HCT116 (cell line): ENCODE data around the gene FGFR3. TPM values are rescaled to one million over a fixed set of nuclear protein-coding genes. Genes with fewer than 3 reads are reported as not detected.

Experiments used
- ATAC-seq: fragments of 200-7000 bp; cut with Tn5 transposase; 2 replicates; pipeline ENCODE4 v1.9.1; 2020; ENCODE audit warnings: mild to moderate bottlenecking, moderate library complexity
- BruUV-seq: library from RNA; stranded (reverse); fragments of 400-500 nt; replicated peaks from 2 replicates; lab custom pipeline; 2021; lab: Mats Ljungman, UMichigan
- CTCF ChIA-PET: fragments of 300-600 bp; sonication (Branson Sonifier 250); formaldehyde crosslinking; loops from one replicate; lab custom pipeline; 2021; ENCODE audit warnings: antibody characterized with exemption; lab: Charles Lee
- POLR2A ChIA-PET: fragments of 300-600, 350-600 bp; sonication (Branson Sonifier 250); formaldehyde crosslinking; loops from one replicate; lab custom pipeline; 2021; ENCODE audit warnings: antibody characterized with exemption; lab: Charles Lee
- RAD21 ChIA-PET, 2 experiments: fragments of 300-600 bp; sonication (Branson Sonifier 250); formaldehyde crosslinking; loops; one replicate each; lab custom pipeline; 2023; ENCODE audit warnings: low total read pairs in 2 of 2; ENCODE audit not compliant: uncharacterized antibody in 2 of 2, unreplicated experiment in 2 of 2, low non-redundant PET in 1 of 2; lab: Charles Lee
- DNase-seq: peaks from one replicate; pipeline ENCODE4 v3.0.0-alpha.2; 2010; ENCODE audit warnings: low read depth, low spot score
- H2AFZ ChIP-seq: fragments of 200-600 bp; shearing (Covaris generic), sonication (generic); 2 replicates; pipeline ENCODE4 v1.6.1; 2017; ENCODE audit warnings: low read depth, mixed run types, mixed read lengths, antibody characterized with exemption, low read length; ENCODE audit not compliant: poor library complexity, severe bottlenecking
- H3K27ac ChIP-seq: 2 replicates; pipeline ENCODE4 v1.5.1; 2012; ENCODE audit warnings: low read depth, low read length
- H3K27me3 ChIP-seq: fragments of 200-600 bp; sonication (generic); 2 replicates; pipeline ENCODE4 v1.6.1; 2016; ENCODE audit warnings: mixed run types, low read length, mixed read lengths; ENCODE audit not compliant: insufficient read depth
- H3K36me3 ChIP-seq, 2 experiments: fragments of 200-500 bp in 1 of 2; fragments of 200-600 bp in 1 of 2; sonication (Bioruptor generic) in 1 of 2; sonication (generic) in 1 of 2; 2 replicates each; pipeline versions ENCODE4 v1.5.1 to v1.6.1; 2014 to 2016; ENCODE audit warnings: low read length in 2 of 2, inconsistent platforms in 1 of 2, mixed read lengths in 1 of 2, mixed run types in 1 of 2; ENCODE audit not compliant: insufficient read depth in 2 of 2, control insufficient read depth in 1 of 2
- H3K4me1 ChIP-seq, 2 experiments: fragments of 200-600 bp in 1 of 2; sonication (generic) in 1 of 2; 2 replicates each; pipeline versions ENCODE4 v1.5.1 to v1.6.1; 2012 to 2017; ENCODE audit warnings: low read length in 2 of 2, inconsistent platforms in 1 of 2, mild to moderate bottlenecking in 1 of 2, mixed read lengths in 1 of 2, mixed run types in 1 of 2, moderate library complexity in 1 of 2; ENCODE audit not compliant: insufficient read depth in 2 of 2, control insufficient read depth in 1 of 2
- H3K4me2 ChIP-seq: fragments of 200-600 bp; sonication (generic); 2 replicates; pipeline ENCODE4 v1.6.1; 2017; ENCODE audit warnings: mixed run types, low read length, mixed read lengths
- H3K4me3 ChIP-seq, 2 experiments: fragments of 200-600 bp in 1 of 2; sonication (generic) in 1 of 2; replicated peaks in 1 of 2; 2 replicates each; pipeline ENCODE4 v1.5.1; 2011 to 2016; ENCODE audit warnings: low read length in 2 of 2, control low read depth in 1 of 2, low read depth in 1 of 2, mild to moderate bottlenecking in 1 of 2, mixed read lengths in 1 of 2, mixed run types in 1 of 2
- H3K79me2 ChIP-seq: fragments of 200-600 bp; sonication (generic); 2 replicates; pipeline ENCODE4 v1.6.1; 2017; ENCODE audit warnings: mild to moderate bottlenecking, mixed run types, low read length, moderate library complexity, mixed read lengths; ENCODE audit not compliant: insufficient read depth
- H3K9ac ChIP-seq: fragments of 200-600 bp; sonication (generic); 2 replicates; pipeline ENCODE4 v1.6.1; 2016; ENCODE audit warnings: low read length, mixed read lengths
- H3K9me2 ChIP-seq: fragments of 200-600 bp; sonication (generic), shearing (Covaris generic); 2 replicates; pipeline ENCODE4 v1.6.1; 2017; ENCODE audit warnings: mixed run types, mild to moderate bottlenecking, moderate library complexity; ENCODE audit not compliant: insufficient read depth
- H3K9me3 ChIP-seq, 2 experiments: fragments of 200-500 bp in 1 of 2; fragments of 200-600 bp in 1 of 2; sonication (Bioruptor generic) in 1 of 2; sonication (generic) in 1 of 2; 2 replicates each; pipeline ENCODE4 v1.6.1; 2014 to 2017; ENCODE audit warnings: low read length in 2 of 2, mixed read lengths in 2 of 2, inconsistent platforms in 1 of 2, low read depth in 1 of 2, mild to moderate bottlenecking in 1 of 2, mixed run types in 1 of 2, moderate library complexity in 1 of 2; ENCODE audit not compliant: control insufficient read depth in 1 of 2, insufficient read depth in 1 of 2
- H4K20me1 ChIP-seq: fragments of 200-600 bp; sonication (generic), shearing (Covaris generic); 2 replicates; pipeline ENCODE4 v1.6.1; 2017; ENCODE audit warnings: mixed run types, mild to moderate bottlenecking, moderate library complexity; ENCODE audit not compliant: insufficient read depth
- CBX3 ChIP-seq: IDR thresholded peaks from 2 replicates; pipeline ENCODE4 v1.6.1; 2012; ENCODE audit warnings: low read depth
- CEBPB ChIP-seq: IDR thresholded peaks from 2 replicates; pipeline ENCODE4 v1.6.1; 2012; ENCODE audit warnings: low read depth
- EZH2 ChIP-seq: fragments of 200-600 bp; sonication (generic); IDR thresholded peaks from 2 replicates; pipeline ENCODE4 v1.6.1; 2017; ENCODE audit warnings: antibody characterized with exemption, mixed run types
- JUND ChIP-seq: IDR thresholded peaks from 2 replicates; pipeline ENCODE4 v1.6.1; 2012
- MAX ChIP-seq: IDR thresholded peaks from 2 replicates; pipeline ENCODE4 v1.6.1; 2012
- POLR2A ChIP-seq: IDR thresholded peaks from 2 replicates; pipeline ENCODE4 v1.7.0; 2011; ENCODE audit warnings: borderline replicate concordance; ENCODE audit not compliant: insufficient read depth, insufficient read length; ENCODE audit errors: extremely low read depth
- POLR2AphosphoS5 ChIP-seq: IDR thresholded peaks from 2 replicates; pipeline ENCODE4 v1.6.1; 2011; ENCODE audit warnings: mild to moderate bottlenecking, low read depth, low read length, moderate library complexity
- TCF7L2 ChIP-seq: IDR thresholded peaks from 2 replicates; pipeline ENCODE4 v1.7.0; 2011; ENCODE audit warnings: borderline replicate concordance, inconsistent platforms; ENCODE audit not compliant: insufficient read depth, insufficient read length; ENCODE audit errors: extremely low read depth
- intact Hi-C: fragments of 100-400 bp; cut with micrococcal nuclease; formaldehyde crosslinking; loops from 2 replicates; pipeline ENCODE4 v1.10.0; 2022
- total RNA-seq: library from RNA; stranded (reverse); gene quantifications from one replicate; pipeline ENCODE4 v1.2.1, GENCODE V29; 2021; ENCODE audit not compliant: unreplicated experiment
- TF ChIP-seq, protein P1 (sequence below): IDR thresholded peaks from 2 replicates; pipeline ENCODE4 v1.6.1; 2012; ENCODE audit warnings: low read depth
- TF ChIP-seq, protein P2 (sequence below), 3 experiments: fragments of 200-600 bp in 1 of 3; sonication (generic) in 1 of 3; IDR thresholded peaks in 2 of 3; conservative IDR thresholded peaks in 1 of 3; 2 replicates each; pipeline ENCODE4 v1.5.1; 2012 to 2017; ENCODE audit warnings: low read depth in 2 of 3, low read length in 2 of 3, antibody characterized with exemption in 1 of 3, borderline replicate concordance in 1 of 3, control low read depth in 1 of 3, mild to moderate bottlenecking in 1 of 3, mixed read lengths in 1 of 3, mixed run types in 1 of 3, moderate library complexity in 1 of 3; ENCODE audit not compliant: insufficient read depth in 1 of 3

FGFR3 gene
- total RNA-seq, 1 experiment from 2014 or later: 31.7 TPM

GRCh38 chr4:1756079-1756478 lies 37.0 kb upstream of the FGFR3 start:
- Histone ChIP-seq H3K9me3 (no peaks in the 10 kb centered on the region), H2AFZ (no peak overlapping the region), H3K9me2 (no peaks in the 10 kb centered on the region), H4K20me1 (no peaks in the 10 kb centered on the region), H3K27ac (no peak overlapping the region), H3K4me2 (no peak overlapping the region), H3K9ac (no peak overlapping the region), H3K79me2 (no peaks in the 10 kb centered on the region), H3K4me1 (peaks cover 0 to 11% of the 10 kb centered on the region in 2 experiments; a peak in 1 of 4 replicates), H3K36me3 (no peaks in the 10 kb centered on the region), H3K4me3 (no peak overlapping the region), H3K27me3 (no peaks in the 10 kb centered on the region)
- DNase-seq: no peak
- no peak for ATAC-seq
- ChIA-PET RAD21 (no interaction called here), CTCF (interaction anchor here (1.0 to 1.4 kb wide), 2 partner anchors 9 to 52 kb away, joined by 3 read pairs; no protein-coding TSS in a partner anchor), POLR2A (no interaction called here)
- intact Hi-C loops: no loop called here
- TF ChIP-seq, protein P1, sequence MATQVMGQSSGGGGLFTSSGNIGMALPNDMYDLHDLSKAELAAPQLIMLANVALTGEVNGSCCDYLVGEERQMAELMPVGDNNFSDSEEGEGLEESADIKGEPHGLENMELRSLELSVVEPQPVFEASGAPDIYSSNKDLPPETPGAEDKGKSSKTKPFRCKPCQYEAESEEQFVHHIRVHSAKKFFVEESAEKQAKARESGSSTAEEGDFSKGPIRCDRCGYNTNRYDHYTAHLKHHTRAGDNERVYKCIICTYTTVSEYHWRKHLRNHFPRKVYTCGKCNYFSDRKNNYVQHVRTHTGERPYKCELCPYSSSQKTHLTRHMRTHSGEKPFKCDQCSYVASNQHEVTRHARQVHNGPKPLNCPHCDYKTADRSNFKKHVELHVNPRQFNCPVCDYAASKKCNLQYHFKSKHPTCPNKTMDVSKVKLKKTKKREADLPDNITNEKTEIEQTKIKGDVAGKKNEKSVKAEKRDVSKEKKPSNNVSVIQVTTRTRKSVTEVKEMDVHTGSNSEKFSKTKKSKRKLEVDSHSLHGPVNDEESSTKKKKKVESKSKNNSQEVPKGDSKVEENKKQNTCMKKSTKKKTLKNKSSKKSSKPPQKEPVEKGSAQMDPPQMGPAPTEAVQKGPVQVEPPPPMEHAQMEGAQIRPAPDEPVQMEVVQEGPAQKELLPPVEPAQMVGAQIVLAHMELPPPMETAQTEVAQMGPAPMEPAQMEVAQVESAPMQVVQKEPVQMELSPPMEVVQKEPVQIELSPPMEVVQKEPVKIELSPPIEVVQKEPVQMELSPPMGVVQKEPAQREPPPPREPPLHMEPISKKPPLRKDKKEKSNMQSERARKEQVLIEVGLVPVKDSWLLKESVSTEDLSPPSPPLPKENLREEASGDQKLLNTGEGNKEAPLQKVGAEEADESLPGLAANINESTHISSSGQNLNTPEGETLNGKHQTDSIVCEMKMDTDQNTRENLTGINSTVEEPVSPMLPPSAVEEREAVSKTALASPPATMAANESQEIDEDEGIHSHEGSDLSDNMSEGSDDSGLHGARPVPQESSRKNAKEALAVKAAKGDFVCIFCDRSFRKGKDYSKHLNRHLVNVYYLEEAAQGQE: no peak
- no peak for TF ChIP-seq TCF7L2
- no peak for TF ChIP-seq MAX
- TF ChIP-seq POLR2AphosphoS5: no peak
- TF ChIP-seq CBX3: no peak
- TF ChIP-seq JUND: no peak
- TF ChIP-seq CEBPB: no peak
- no peak for TF ChIP-seq POLR2A
- TF ChIP-seq, protein P2, sequence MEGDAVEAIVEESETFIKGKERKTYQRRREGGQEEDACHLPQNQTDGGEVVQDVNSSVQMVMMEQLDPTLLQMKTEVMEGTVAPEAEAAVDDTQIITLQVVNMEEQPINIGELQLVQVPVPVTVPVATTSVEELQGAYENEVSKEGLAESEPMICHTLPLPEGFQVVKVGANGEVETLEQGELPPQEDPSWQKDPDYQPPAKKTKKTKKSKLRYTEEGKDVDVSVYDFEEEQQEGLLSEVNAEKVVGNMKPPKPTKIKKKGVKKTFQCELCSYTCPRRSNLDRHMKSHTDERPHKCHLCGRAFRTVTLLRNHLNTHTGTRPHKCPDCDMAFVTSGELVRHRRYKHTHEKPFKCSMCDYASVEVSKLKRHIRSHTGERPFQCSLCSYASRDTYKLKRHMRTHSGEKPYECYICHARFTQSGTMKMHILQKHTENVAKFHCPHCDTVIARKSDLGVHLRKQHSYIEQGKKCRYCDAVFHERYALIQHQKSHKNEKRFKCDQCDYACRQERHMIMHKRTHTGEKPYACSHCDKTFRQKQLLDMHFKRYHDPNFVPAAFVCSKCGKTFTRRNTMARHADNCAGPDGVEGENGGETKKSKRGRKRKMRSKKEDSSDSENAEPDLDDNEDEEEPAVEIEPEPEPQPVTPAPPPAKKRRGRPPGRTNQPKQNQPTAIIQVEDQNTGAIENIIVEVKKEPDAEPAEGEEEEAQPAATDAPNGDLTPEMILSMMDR (IDR thresholded peaks at IDR 0.05 in 2 of 3, conservative IDR thresholded peaks at IDR 0.05 in 1 of 3; ENCODE audit: borderline replicate concordance in 1 of 3, insufficient read depth in 1 of 3, low read depth in 2 of 3, low read length in 2 of 3): no peak
- TF ChIP-seq EZH2: no peak
- BruUV-seq: no TSS peak
